Astrocyte (in vitro differentiated cells and primary cell): ENCODE measurements around the gene PRRG4. TPM values are rescaled to one million over a fixed set of nuclear protein-coding genes. Genes with fewer than 3 reads are reported as not detected.

Experiments used
- DNase-seq: peaks from one replicate; pipeline ENCODE4 v3.0.0-alpha.2; 2010; ENCODE audit warnings: low read depth
- FAIRE-seq: peaks from 2 replicates; lab custom pipeline; 2011; peaks lifted over from hg19 to GRCh38; lab: Jason Lieb, UNC
- H2AFZ ChIP-seq: 2 replicates; pipeline ENCODE4 v1.6.0; 2012; ENCODE audit warnings: low read depth, low read length, inconsistent platforms
- H3K27ac ChIP-seq: 2 replicates; pipeline ENCODE4 v1.5.1; 2011; ENCODE audit warnings: low read depth, low read length, inconsistent platforms
- H3K27me3 ChIP-seq: 2 replicates; pipeline ENCODE4 v1.6.0; 2011; ENCODE audit warnings: low read length, inconsistent platforms; ENCODE audit not compliant: insufficient read depth
- H3K36me3 ChIP-seq: 2 replicates; pipeline ENCODE4 v1.5.1; 2011; ENCODE audit warnings: low read length, inconsistent platforms; ENCODE audit not compliant: insufficient read depth
- H3K4me1 ChIP-seq: 2 replicates; pipeline ENCODE4 v1.5.1; 2011; ENCODE audit warnings: low read length, inconsistent platforms; ENCODE audit not compliant: insufficient read depth
- H3K4me2 ChIP-seq: 2 replicates; pipeline ENCODE4 v1.6.0; 2012; ENCODE audit warnings: low read length, inconsistent platforms
- H3K4me3 ChIP-seq: 2 replicates; pipeline ENCODE4 v1.5.1; 2011; ENCODE audit warnings: low read depth, mild to moderate bottlenecking, low read length, inconsistent platforms; ENCODE audit not compliant: insufficient read depth
- H3K79me2 ChIP-seq: 2 replicates; pipeline ENCODE4 v1.6.0; 2012; ENCODE audit warnings: mild to moderate bottlenecking, low read length, inconsistent platforms; ENCODE audit not compliant: insufficient read depth
- H3K9ac ChIP-seq: 2 replicates; pipeline ENCODE4 v1.6.0; 2012; ENCODE audit warnings: mild to moderate bottlenecking, low read length, inconsistent platforms
- H3K9me3 ChIP-seq: 2 replicates; pipeline ENCODE4 v1.5.1; 2012; ENCODE audit warnings: low read depth, mild to moderate bottlenecking, low read length, inconsistent platforms; ENCODE audit not compliant: insufficient read depth
- H4K20me1 ChIP-seq: 2 replicates; pipeline ENCODE4 v1.6.0; 2012; ENCODE audit warnings: low read length, inconsistent platforms; ENCODE audit not compliant: insufficient read depth
- H3K27ac Mint-ChIP-seq: one replicate; pipeline ENCODE4 v1.8.0; 2021; ENCODE audit warnings: mild to moderate bottlenecking, mixed read lengths; ENCODE audit not compliant: unreplicated experiment
- H3K27me3 Mint-ChIP-seq: one replicate; pipeline ENCODE4 v1.8.0; 2021; ENCODE audit warnings: low read depth, mixed read lengths; ENCODE audit not compliant: unreplicated experiment
- H3K36me3 Mint-ChIP-seq: one replicate; pipeline ENCODE4 v1.8.0; 2021; ENCODE audit warnings: low read depth, mixed read lengths; ENCODE audit not compliant: unreplicated experiment
- H3K4me1 Mint-ChIP-seq: one replicate; pipeline ENCODE4 v1.8.0; 2021; ENCODE audit warnings: low read depth, mixed read lengths; ENCODE audit not compliant: unreplicated experiment
- H3K4me3 Mint-ChIP-seq: one replicate; pipeline ENCODE4 v1.8.0; 2021; ENCODE audit warnings: mild to moderate bottlenecking, moderate library complexity, mixed read lengths; ENCODE audit not compliant: unreplicated experiment
- H3K9me3 Mint-ChIP-seq: one replicate; pipeline ENCODE4 v1.8.0; 2021; ENCODE audit warnings: mild to moderate bottlenecking, mixed read lengths; ENCODE audit not compliant: unreplicated experiment
- CTCF ChIP-seq: IDR thresholded peaks from 2 replicates; pipeline ENCODE4 v1.5.1; 2011; ENCODE audit warnings: low read depth, mild to moderate bottlenecking, inconsistent platforms, low read length, moderate library complexity; ENCODE audit not compliant: insufficient read depth
- EZH2 ChIP-seq: IDR thresholded peaks from 2 replicates; pipeline ENCODE4 v1.6.1; 2012; ENCODE audit warnings: mild to moderate bottlenecking, low read length, inconsistent platforms; ENCODE audit not compliant: insufficient read depth
- total RNA-seq: library from RNA; stranded (reverse); gene quantifications from 2 replicates; pipeline ENCODE4 v1.2.1, GENCODE V29; 2021

PRRG4 gene
- total RNA-seq, 1 donor from 2014 or later = 0.45 TPM

- Histone ChIP-seq H3K9ac (no peak overlapping the region), H3K4me3 (no peak overlapping the region), H3K36me3 (no peaks in the 10 kb centered on the region), H2AFZ (no peak overlapping the region), H3K9me3 (no peaks in the 10 kb centered on the region), H3K4me2 (no peak overlapping the region), H3K27ac (no peak overlapping the region), H3K27me3 (peaks cover 2% of the 10 kb centered on the region), H3K4me1 (no peaks in the 10 kb centered on the region), H3K79me2 (no peaks in the 10 kb centered on the region), H4K20me1 (no peaks in the 10 kb centered on the region)
- DNase-seq (no peak), FAIRE-seq (no peak)
- Mint-ChIP-seq H3K27me3 (peaks cover 2% of the 10 kb centered on the region), H3K4me1 (no peaks in the 10 kb centered on the region), H3K4me3 (no peak overlapping the region), H3K36me3 (no peaks in the 10 kb centered on the region), H3K9me3 (no peaks in the 10 kb centered on the region), H3K27ac (no peak overlapping the region)
- no peak for TF ChIP-seq CTCF
- TF ChIP-seq EZH2 = no peak
Measured at GRCh38 chr11:32817852-32818183, 11.9 kb upstream of the PRRG4 start.

GRCh38 chr11:32819187-32819586, 10.5 kb upstream of the PRRG4 start:
- FAIRE-seq (no peak), DNase-seq (no peak)
- H3K4me1 ChIP-seq = no peaks in the 10 kb centered on the region
- no peak overlapping the region for H3K4me2 ChIP-seq
- H3K79me2 ChIP-seq = no peaks in the 10 kb centered on the region
- H3K36me3 ChIP-seq = no peaks in the 10 kb centered on the region
- no peak overlapping the region for H3K4me3 ChIP-seq
- no peaks in the 10 kb centered on the region for H3K27me3 ChIP-seq
- Mint-ChIP-seq H3K27ac (no peak overlapping the region), H3K36me3 (no peaks in the 10 kb centered on the region), H3K9me3 (no peaks in the 10 kb centered on the region), H3K4me1 (no peaks in the 10 kb centered on the region), H3K27me3 (peaks cover 2% of the 10 kb centered on the region), H3K4me3 (no peak overlapping the region)
- H4K20me1 ChIP-seq = no peaks in the 10 kb centered on the region
- no peak for TF ChIP-seq CTCF
- TF ChIP-seq EZH2 = no peak
- no peak overlapping the region for H3K27ac ChIP-seq
- H3K9me3 ChIP-seq = no peaks in the 10 kb centered on the region
- H3K9ac ChIP-seq = no peak overlapping the region
- no peak overlapping the region for H2AFZ ChIP-seq

GRCh38 chr11:32820497-32820896, 9.2 kb upstream of the PRRG4 start:
- Histone ChIP-seq H4K20me1 (no peaks in the 10 kb centered on the region), H3K4me2 (no peak overlapping the region), H3K79me2 (no peaks in the 10 kb centered on the region), H3K27me3 (no peaks in the 10 kb centered on the region), H3K27ac (no peak overlapping the region), H3K4me3 (no peak overlapping the region), H3K36me3 (no peaks in the 10 kb centered on the region), H3K4me1 (no peaks in the 10 kb centered on the region), H2AFZ (no peak overlapping the region), H3K9ac (no peak overlapping the region), H3K9me3 (no peaks in the 10 kb centered on the region)
- Mint-ChIP-seq H3K27ac (no peak overlapping the region), H3K27me3 (peaks cover 1% of the 10 kb centered on the region), H3K9me3 (no peaks in the 10 kb centered on the region), H3K36me3 (no peaks in the 10 kb centered on the region), H3K4me1 (no peaks in the 10 kb centered on the region), H3K4me3 (no peak overlapping the region)
- TF ChIP-seq EZH2 (no peak), CTCF (no peak)
- FAIRE-seq = no peak
- DNase-seq = no peak
